ENCODE results near the gene CORO2B.
A peak's percentile ranks its signal among the peaks of the same experiment; 100 is the strongest.

Gene CORO2B

DNA sequence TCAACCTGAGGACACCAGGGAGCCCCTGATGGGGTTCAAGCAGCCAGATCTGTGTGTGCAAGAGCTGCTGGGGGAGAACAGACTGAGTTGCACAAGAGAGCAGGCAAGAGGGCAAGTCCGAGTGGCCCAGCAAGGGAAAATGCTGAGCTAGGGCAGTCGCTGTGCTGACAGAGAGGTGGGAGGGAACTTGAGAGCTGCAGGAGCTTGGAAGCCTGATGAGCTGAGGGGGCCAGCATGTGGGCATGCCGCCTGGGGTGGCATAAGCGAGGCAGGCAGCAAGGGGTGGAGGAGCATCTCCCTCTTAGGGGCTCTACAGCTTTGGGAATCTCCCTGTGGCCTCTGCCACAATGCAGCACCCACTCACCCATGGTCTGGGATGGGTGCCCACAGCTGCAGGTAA, 4.7 kb upstream of the CORO2B start:
- no peak for DNase-seq (ENCODE audit: low read depth)

- DNase-seq (ENCODE audit: low read depth) = no peak
Observed at GRCh38 chr15:68574629-68575028, 4.2 kb upstream of the CORO2B start.

- no peak for DNase-seq (ENCODE audit: low read depth)
Observed at GRCh38 chr15:68576235-68576892, 2.4 kb upstream of the CORO2B start.

- peak; percentile 31 for DNase-seq (ENCODE audit: low read depth)
Observed at GRCh38 chr15:68578175-68578979, 416 bp upstream of the CORO2B start.

DNA sequence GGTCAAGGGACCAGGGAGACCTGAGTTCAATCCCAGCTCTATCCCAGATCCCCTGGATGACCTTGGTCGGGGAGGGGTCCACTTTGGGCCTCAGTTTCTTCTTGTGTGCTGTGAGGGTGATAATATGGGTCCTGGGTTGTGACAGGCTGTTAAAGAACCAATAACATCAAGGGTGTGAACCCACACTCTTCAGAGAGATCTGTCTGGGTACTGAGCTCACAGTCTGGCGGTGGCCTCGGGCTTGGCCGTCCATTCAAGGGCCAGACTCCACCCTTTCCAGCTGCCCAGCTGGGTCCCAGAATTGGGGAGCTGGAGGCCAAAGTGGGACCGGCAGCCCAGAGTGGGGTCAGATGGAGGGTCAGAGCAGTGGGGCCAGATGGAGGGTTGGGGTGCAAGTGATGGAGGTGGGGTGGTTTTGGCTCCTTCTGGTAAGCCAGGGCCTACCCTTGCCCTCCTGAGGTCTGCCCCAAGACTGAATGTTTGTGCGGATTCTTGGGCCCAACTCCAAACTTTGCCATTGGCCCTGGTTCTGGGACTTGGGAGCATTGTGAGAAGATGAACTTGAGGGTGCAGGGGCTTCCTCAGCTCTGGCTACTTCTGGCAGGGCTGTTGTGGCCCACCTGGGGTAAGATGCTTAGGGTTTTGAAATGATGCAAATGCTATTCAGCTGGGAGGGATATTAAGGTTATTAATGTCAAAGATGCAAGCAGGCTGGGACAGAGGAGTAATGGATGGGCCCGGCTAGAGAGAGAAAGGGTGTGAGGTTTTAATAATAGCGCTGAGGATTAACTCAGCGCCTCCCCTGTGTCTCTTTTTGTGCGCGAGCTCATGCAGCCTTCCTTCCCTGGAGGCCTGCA, 1.5 kb downstream of the CORO2B start:
- no peak for DNase-seq (ENCODE audit: low read depth)

DNA sequence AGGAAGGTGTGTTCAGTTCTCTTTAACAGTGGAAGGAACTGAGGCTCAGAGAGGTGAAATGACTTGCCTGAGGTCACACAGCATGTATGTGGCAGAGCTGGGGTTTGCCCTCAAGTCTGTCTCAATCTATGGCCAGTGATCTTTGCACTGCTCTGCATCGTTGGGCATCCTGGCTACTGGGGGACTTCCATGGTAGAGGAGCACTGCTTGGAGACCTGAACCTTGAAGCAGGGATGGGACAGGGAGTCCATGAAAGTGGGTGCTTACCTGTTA, 2.0 kb downstream of the CORO2B start:
- DNase-seq (ENCODE audit: low read depth) = no peak

GRCh38 chr15:68581725-68582124, 2.9 kb downstream of the CORO2B start:
- DNase-seq (ENCODE audit: low read depth) = no peak

DNA sequence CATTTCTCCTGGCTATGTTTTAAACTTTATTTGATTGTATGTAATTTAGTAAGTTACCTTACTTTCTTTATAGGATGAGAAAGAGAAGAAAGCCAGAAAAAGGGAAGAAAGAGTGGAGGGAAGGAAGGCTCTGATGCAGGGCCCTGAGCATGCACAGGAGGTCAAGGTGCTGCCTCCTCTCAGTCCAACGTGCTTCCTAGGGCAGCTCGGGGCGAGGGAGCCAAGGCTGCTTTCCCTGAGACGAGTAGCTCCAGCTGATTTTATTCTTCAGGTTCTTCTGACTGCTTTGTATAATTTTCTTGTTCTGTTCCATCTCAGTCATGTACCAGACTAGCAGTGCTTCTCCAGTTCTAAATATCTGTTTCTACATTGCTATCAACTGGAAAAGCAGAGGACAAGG, 3.4 kb downstream of the CORO2B start:
- no peak for DNase-seq (ENCODE audit: low read depth)

- DNase-seq (ENCODE audit: low read depth) = no peak
Observed at GRCh38 chr15:68582864-68583263, 4.1 kb downstream of the CORO2B start.

DNA sequence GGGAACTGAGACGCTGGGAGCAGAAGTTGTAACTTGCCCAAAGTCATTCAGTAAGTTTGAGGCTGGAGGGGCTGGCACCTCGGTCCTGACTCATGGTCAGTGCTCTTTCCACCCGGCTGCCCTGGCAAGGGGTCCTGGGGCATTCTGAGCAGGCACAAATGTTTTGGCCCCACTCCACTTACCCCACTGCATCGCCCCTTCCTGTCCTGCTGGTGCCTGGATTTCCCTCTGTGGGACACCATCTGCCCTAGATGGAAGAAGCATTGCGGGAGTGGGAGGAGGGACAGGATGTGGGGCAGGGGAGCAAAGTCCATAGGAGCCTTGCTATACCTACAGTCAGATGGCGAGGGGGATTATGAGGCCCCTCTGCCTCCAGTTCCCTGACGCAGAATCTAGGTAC, 4.5 kb downstream of the CORO2B start:
- no peak for DNase-seq (ENCODE audit: low read depth)

GRCh38 chr15:68583936-68584755, 5.4 kb downstream of the CORO2B start:
- DNase-seq (ENCODE audit: low read depth) = no peak

- DNase-seq (ENCODE audit: low read depth) = no peak
Observed at GRCh38 chr15:68584756-68585573, 6.2 kb downstream of the CORO2B start.

DNA sequence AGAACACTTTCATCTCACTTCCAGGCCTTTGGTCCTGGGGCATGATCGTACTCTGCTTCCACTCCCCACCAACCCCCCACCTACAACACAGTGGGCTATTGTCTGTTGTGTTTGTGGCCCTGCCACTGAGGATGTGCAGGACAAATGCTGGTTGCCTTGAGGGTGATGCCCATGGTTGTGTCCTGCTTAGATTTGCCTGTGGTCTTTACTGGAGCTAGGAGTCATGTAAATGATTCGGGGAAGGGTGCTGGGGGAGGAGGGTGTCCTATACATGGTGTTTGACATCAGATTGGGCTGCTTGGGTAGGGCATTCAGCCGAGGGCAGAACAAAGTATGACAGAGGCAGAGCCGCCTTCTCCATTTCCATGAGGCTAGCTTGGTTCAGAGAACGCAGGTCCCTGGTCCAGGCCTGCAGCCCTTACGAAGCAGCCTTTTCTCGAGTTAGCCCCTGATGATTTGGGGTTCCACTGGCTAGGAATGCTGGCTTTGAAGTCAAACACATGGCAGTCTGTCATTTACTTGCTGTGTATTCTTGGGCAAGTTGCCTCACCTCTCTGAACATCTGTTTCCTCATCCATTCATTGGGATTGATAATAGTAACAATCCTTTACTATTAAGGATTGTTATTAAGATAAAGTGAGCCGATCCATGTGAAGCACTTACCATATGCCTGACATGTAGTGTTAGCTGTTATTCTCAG, 6.9 kb downstream of the CORO2B start:
- DNase-seq (ENCODE audit: low read depth) = no peak

- DNase-seq (ENCODE audit: low read depth) = peak; percentile 66
Observed at GRCh38 chr15:68586274-68586961, 7.6 kb downstream of the CORO2B start.

DNA sequence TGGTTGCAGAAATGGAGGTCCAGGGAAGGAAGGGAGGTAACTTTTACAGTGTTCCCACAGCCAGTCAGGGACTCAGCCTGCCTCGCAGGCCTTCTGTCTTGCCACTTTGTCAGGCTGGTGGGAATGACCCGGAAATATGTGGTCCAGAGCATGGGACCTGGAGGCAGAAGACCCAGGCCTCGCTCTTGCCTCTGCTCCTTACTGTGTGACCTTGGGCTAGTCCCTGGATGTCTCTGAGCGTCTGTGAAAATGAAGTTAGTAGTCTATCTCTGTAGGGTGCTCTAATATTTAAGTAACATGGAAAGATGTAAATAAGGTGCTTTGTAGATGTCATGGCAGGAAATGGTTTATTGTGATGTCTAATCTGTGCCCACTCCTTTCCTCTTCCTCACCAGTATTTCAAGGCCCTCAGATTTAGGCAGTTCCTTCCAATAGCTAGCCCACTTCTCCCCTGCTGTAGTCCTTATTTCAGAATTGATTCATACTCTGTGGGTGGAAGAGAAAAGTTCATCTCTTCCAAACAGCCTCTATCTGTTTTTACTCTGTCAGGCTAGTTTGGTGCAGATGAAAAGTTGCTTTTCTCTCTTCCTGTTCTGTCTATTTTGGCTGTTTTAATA, 9.1 kb downstream of the CORO2B start:
- DNase-seq (ENCODE audit: low read depth) = no peak

GRCh38 chr15:68589053-68589452, 10.3 kb downstream of the CORO2B start:
- no peak for DNase-seq (ENCODE audit: low read depth)

- DNase-seq (ENCODE audit: low read depth) = no peak
Observed at GRCh38 chr15:68589783-68590710, 11.3 kb downstream of the CORO2B start.

DNA sequence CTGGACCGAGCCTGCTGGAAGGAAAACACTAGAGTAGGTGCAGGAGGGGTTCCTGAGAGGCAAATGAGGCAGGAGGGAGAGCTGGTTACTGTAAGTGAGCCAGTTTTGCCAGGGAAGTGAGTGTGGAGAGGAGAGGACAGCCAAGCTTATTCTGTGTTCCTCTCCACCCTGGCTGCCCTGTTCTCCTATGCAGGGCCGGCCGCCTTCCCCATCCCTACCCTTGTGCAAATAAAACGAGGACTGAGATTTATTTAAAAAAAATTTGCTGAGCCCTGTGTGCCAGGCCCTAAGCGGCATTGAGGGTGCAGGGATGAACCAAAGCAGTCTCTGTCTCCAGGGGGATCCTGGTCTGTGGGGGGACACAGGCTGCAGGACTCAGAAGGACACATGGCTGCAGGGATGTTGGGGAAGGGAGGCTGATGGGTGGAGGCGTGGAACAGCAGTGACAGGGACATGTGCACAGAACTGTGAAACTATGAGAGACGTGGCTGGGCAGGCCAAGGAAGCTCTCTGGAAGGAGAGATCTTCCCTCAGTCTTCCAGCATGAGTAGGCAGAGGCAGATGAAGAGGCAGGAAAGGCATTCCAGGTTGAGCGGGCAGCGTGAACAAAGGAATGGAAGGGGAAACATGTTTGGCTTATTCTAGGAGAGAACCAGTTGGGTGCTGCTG, 12.1 kb downstream of the CORO2B start:
- DNase-seq (ENCODE audit: low read depth) = no peak
